Measurements from ENCODE around the gene RPAP3. TPM values are rescaled to one million over a fixed set of nuclear protein-coding genes. Genes with fewer than 3 reads are reported as not detected.
A peak's percentile ranks its signal among the peaks of the same experiment; 100 is the strongest.

Gene RPAP3
- total and polyA plus RNA-seq, 7 experiments from 2014 or later: 28.5 to 51.3 (median 43.9) TPM

- peaks cover 1 to 24% (median 13%) of the 10 kb centered on the region in 7 donors for H3K4me1 Mint-ChIP-seq
- ChIA-PET CTCF (interaction anchor here (1.1 to 1.3 kb wide), 2 partner anchors 23 to 38 kb away, joined by 3 to 5 read pairs; no protein-coding TSS in a partner anchor), POLR2A (interaction anchor here (1.1 kb wide), 1 partner anchor 10 kb away, joined by 3 read pairs; no protein-coding TSS in a partner anchor)
- H3K9me3 ChIP-seq (ENCODE audit: control insufficient read depth in 2 of 3, low read length in 3 of 3): no peaks in the 10 kb centered on the region
- H3K27ac ChIP-seq (ENCODE audit: low read depth, low read length): no peak overlapping the region
- peak overlapping the region in 1 of 9 donors; percentile 30 for H3K27ac Mint-ChIP-seq
- H3K27me3 ChIP-seq (ENCODE audit: control insufficient read depth in 2 of 2, insufficient read depth in 2 of 2, low read length in 2 of 2): no peaks in the 10 kb centered on the region
- no peaks in the 10 kb centered on the region for H3K9me3 Mint-ChIP-seq
- no peaks in the 10 kb centered on the region for H3K36me3 Mint-ChIP-seq
- no peaks in the 10 kb centered on the region for H3K27me3 Mint-ChIP-seq
- no peak overlapping the region for H3K4me3 Mint-ChIP-seq
- H3K4me1 ChIP-seq (ENCODE audit: control insufficient read depth in 2 of 2, insufficient read depth in 2 of 2, low read length in 2 of 2): peaks cover 3 to 5% of the 10 kb centered on the region in 2 donors
- intact Hi-C loops (cut with micrococcal nuclease): no loop called here
- no peak for ATAC-seq
- no peak overlapping the region for H3K4me3 ChIP-seq (ENCODE audit: low read length)
- H3K36me3 ChIP-seq (ENCODE audit: control insufficient read depth in 2 of 3, insufficient read depth in 3 of 3, low read length in 3 of 3): no peaks in the 10 kb centered on the region
- DNase-seq: no peak
Measured at GRCh38 chr12:47736216-47736615, 30.4 kb upstream of the RPAP3 start.

- Histone ChIP-seq H3K9me3 (ENCODE audit: control insufficient read depth in 2 of 3, low read length in 3 of 3) (no peaks in the 10 kb centered on the region), H3K4me1 (ENCODE audit: control insufficient read depth in 2 of 2, insufficient read depth in 2 of 2, low read length in 2 of 2) (no peaks in the 10 kb centered on the region), H3K27ac (ENCODE audit: low read depth, low read length) (no peak overlapping the region), H3K4me3 (ENCODE audit: low read length) (no peak overlapping the region), H3K36me3 (ENCODE audit: control insufficient read depth in 2 of 3, insufficient read depth in 3 of 3, low read length in 3 of 3) (no peaks in the 10 kb centered on the region), H3K27me3 (ENCODE audit: control insufficient read depth in 2 of 2, insufficient read depth in 2 of 2, low read length in 2 of 2) (no peaks in the 10 kb centered on the region)
- Mint-ChIP-seq H3K4me3 (no peak overlapping the region), H3K27ac (peak overlapping the region in 1 of 9 donors; percentile 46), H3K9me3 (no peaks in the 10 kb centered on the region), H3K27me3 (no peaks in the 10 kb centered on the region), H3K4me1 (peaks cover 0 to 21% (median 8%) of the 10 kb centered on the region in 7 donors), H3K36me3 (no peaks in the 10 kb centered on the region)
- ChIA-PET CTCF (interaction anchor here (7.5 kb wide), 1 partner anchor 7 kb away, joined by 41 read pairs; no protein-coding TSS in a partner anchor), POLR2A (no interaction called here)
- intact Hi-C loops (cut with micrococcal nuclease): no loop called here
- DNase-seq (no peak), ATAC-seq (no peak)
Measured at GRCh38 chr12:47735649-47736048, 29.8 kb upstream of the RPAP3 start.

- Histone ChIP-seq H3K36me3 (ENCODE audit: control insufficient read depth in 2 of 3, insufficient read depth in 3 of 3, low read length in 3 of 3) (no peaks in the 10 kb centered on the region), H3K27ac (ENCODE audit: low read depth, low read length) (no peak overlapping the region), H3K9me3 (ENCODE audit: control insufficient read depth in 2 of 3, low read length in 3 of 3) (no peaks in the 10 kb centered on the region), H3K27me3 (ENCODE audit: control insufficient read depth in 2 of 2, insufficient read depth in 2 of 2, low read length in 2 of 2) (no peaks in the 10 kb centered on the region), H3K4me1 (ENCODE audit: control insufficient read depth in 2 of 2, insufficient read depth in 2 of 2, low read length in 2 of 2) (no peaks in the 10 kb centered on the region), H3K4me3 (ENCODE audit: low read length) (no peak overlapping the region)
- no peak overlapping the region for H3K27ac Mint-ChIP-seq
- no peaks in the 10 kb centered on the region for H3K9me3 Mint-ChIP-seq
- ATAC-seq (no peak), DNase-seq (no peak)
- CTCF ChIA-PET: interaction anchor here (1.3 to 7.5 kb wide), 2 partner anchors 8 to 43 kb away, joined by 3 to 41 read pairs; no protein-coding TSS in a partner anchor
- no peak overlapping the region for H3K4me3 Mint-ChIP-seq
- no peaks in the 10 kb centered on the region for H3K27me3 Mint-ChIP-seq
- no peaks in the 10 kb centered on the region for H3K36me3 Mint-ChIP-seq
- POLR2A ChIA-PET: no interaction called here
- intact Hi-C loops (cut with micrococcal nuclease): no loop called here
- peaks cover 0 to 14% (median 5%) of the 10 kb centered on the region in 7 donors for H3K4me1 Mint-ChIP-seq
Measured at GRCh38 chr12:47734725-47735480, 29.1 kb upstream of the RPAP3 start.

- DNase-seq (no peak), ATAC-seq (no peak)
- no peaks in the 10 kb centered on the region for H3K9me3 ChIP-seq (ENCODE audit: control insufficient read depth in 2 of 3, low read length in 3 of 3)
- POLR2A ChIA-PET: no interaction called here
- Mint-ChIP-seq H3K27ac (peak overlapping the region in 1 of 9 donors; percentile 25), H3K27me3 (no peaks in the 10 kb centered on the region), H3K36me3 (no peaks in the 10 kb centered on the region), H3K4me1 (peaks cover 0 to 7% (median 0%) of the 10 kb centered on the region in 7 donors), H3K4me3 (no peak overlapping the region), H3K9me3 (no peaks in the 10 kb centered on the region)
- intact Hi-C loops (cut with micrococcal nuclease): no loop called here
- H3K4me3 ChIP-seq (ENCODE audit: low read length): no peak overlapping the region
- H3K4me1 ChIP-seq (ENCODE audit: control insufficient read depth in 2 of 2, insufficient read depth in 2 of 2, low read length in 2 of 2): no peaks in the 10 kb centered on the region
- no peaks in the 10 kb centered on the region for H3K36me3 ChIP-seq (ENCODE audit: control insufficient read depth in 2 of 3, insufficient read depth in 3 of 3, low read length in 3 of 3)
- CTCF ChIA-PET: interaction anchor here (1.0 to 7.5 kb wide), 5 partner anchors 10 to 153 kb away, joined by 3 to 41 read pairs (median 4); no protein-coding TSS in a partner anchor
- H3K27ac ChIP-seq (ENCODE audit: low read depth, low read length): no peak overlapping the region
- H3K27me3 ChIP-seq (ENCODE audit: control insufficient read depth in 2 of 2, insufficient read depth in 2 of 2, low read length in 2 of 2): no peaks in the 10 kb centered on the region
Measured at GRCh38 chr12:47733142-47733541, 27.3 kb upstream of the RPAP3 start.

GRCh38 chr12:47732504-47732903, 26.7 kb upstream of the RPAP3 start:
- Histone ChIP-seq H3K27me3 (ENCODE audit: control insufficient read depth in 2 of 2, insufficient read depth in 2 of 2, low read length in 2 of 2) (no peaks in the 10 kb centered on the region), H3K4me1 (ENCODE audit: control insufficient read depth in 2 of 2, insufficient read depth in 2 of 2, low read length in 2 of 2) (no peaks in the 10 kb centered on the region), H3K36me3 (ENCODE audit: control insufficient read depth in 2 of 3, insufficient read depth in 3 of 3, low read length in 3 of 3) (no peaks in the 10 kb centered on the region), H3K9me3 (ENCODE audit: control insufficient read depth in 2 of 3, low read length in 3 of 3) (no peaks in the 10 kb centered on the region), H3K4me3 (ENCODE audit: low read length) (no peak overlapping the region), H3K27ac (ENCODE audit: low read depth, low read length) (no peak overlapping the region)
- peaks cover 0 to 5% (median 0%) of the 10 kb centered on the region in 5 donors for H3K36me3 Mint-ChIP-seq
- ATAC-seq: no peak
- no peaks in the 10 kb centered on the region for H3K27me3 Mint-ChIP-seq
- CTCF ChIA-PET: interaction anchor here (0.6 to 7.5 kb wide), 7 partner anchors 10 to 153 kb away, joined by 3 to 41 read pairs (median 3); no protein-coding TSS in a partner anchor
- no peak overlapping the region for H3K4me3 Mint-ChIP-seq
- DNase-seq: no peak
- no peaks in the 10 kb centered on the region for H3K9me3 Mint-ChIP-seq
- POLR2A ChIA-PET: no interaction called here
- H3K4me1 Mint-ChIP-seq: peaks cover 0 to 7% (median 0%) of the 10 kb centered on the region in 7 donors
- no peak overlapping the region for H3K27ac Mint-ChIP-seq
- intact Hi-C loops (cut with micrococcal nuclease): no loop called here

GRCh38 chr12:47731723-47732122, 25.9 kb upstream of the RPAP3 start:
- intact Hi-C loops (cut with micrococcal nuclease): no loop called here
- peaks cover 0 to 5% (median 0%) of the 10 kb centered on the region in 5 donors for H3K36me3 Mint-ChIP-seq
- ChIA-PET POLR2A (no interaction called here), CTCF (interaction anchor here (0.6 to 7.5 kb wide), 4 partner anchors 11 to 82 kb away, joined by 3 to 41 read pairs (median 4); no protein-coding TSS in a partner anchor)
- H3K4me1 Mint-ChIP-seq: peaks cover 0 to 7% (median 0%) of the 10 kb centered on the region in 7 donors
- ATAC-seq: no peak
- H3K4me1 ChIP-seq (ENCODE audit: control insufficient read depth in 2 of 2, insufficient read depth in 2 of 2, low read length in 2 of 2): no peaks in the 10 kb centered on the region
- no peaks in the 10 kb centered on the region for H3K9me3 Mint-ChIP-seq
- H3K27me3 Mint-ChIP-seq: no peaks in the 10 kb centered on the region
- H3K4me3 Mint-ChIP-seq: no peak overlapping the region
- no peaks in the 10 kb centered on the region for H3K9me3 ChIP-seq (ENCODE audit: control insufficient read depth in 2 of 3, low read length in 3 of 3)
- no peaks in the 10 kb centered on the region for H3K36me3 ChIP-seq (ENCODE audit: control insufficient read depth in 2 of 3, insufficient read depth in 3 of 3, low read length in 3 of 3)
- H3K27ac Mint-ChIP-seq: no peak overlapping the region
- H3K4me3 ChIP-seq (ENCODE audit: low read length): no peak overlapping the region
- no peak for DNase-seq
- H3K27ac ChIP-seq (ENCODE audit: low read depth, low read length): no peak overlapping the region
- H3K27me3 ChIP-seq (ENCODE audit: control insufficient read depth in 2 of 2, insufficient read depth in 2 of 2, low read length in 2 of 2): no peaks in the 10 kb centered on the region

All from naive thymus-derived CD4-positive, alpha-beta T cell (primary cell).